CD8-positive, alpha-beta memory T cell (primary cell): Measurements from ENCODE around the gene FARS2. TPM values are rescaled to one million over a fixed set of nuclear protein-coding genes. Genes with fewer than 3 reads are reported as not detected.

ENCODE experiments used
- CTCF ChIA-PET: fragments of 350-600 bp; sonication (Branson Sonifier 250); formaldehyde crosslinking; loops from one replicate; lab custom pipeline; 2021; ENCODE audit warnings: antibody characterized with exemption; lab: Charles Lee
- POLR2A ChIA-PET: fragments of 350-600 bp; sonication (Branson Sonifier 250); formaldehyde crosslinking; loops from one replicate; lab custom pipeline; 2021; ENCODE audit warnings: antibody characterized with exemption; lab: Charles Lee
- DNase-seq, 5 donors: peaks; one replicate each; pipeline versions ENCODE4 v3.0.0 to v3.0.0-alpha.2; 2020 to 2022; ENCODE audit warnings: mixed read lengths in 1 of 5
- H3K27ac ChIP-seq: one replicate; pipeline ENCODE4 v1.7.0; 2013; ENCODE audit warnings: low read depth, mild to moderate bottlenecking, low read length, moderate library complexity
- H3K27me3 ChIP-seq: 2 replicates; pipeline ENCODE4 v1.7.0; 2013; ENCODE audit warnings: low read length, mild to moderate bottlenecking; ENCODE audit not compliant: insufficient read depth, poor library complexity, severe bottlenecking
- H3K36me3 ChIP-seq: 2 replicates; pipeline ENCODE4 v1.7.0; 2013; ENCODE audit warnings: mild to moderate bottlenecking, low read length, moderate library complexity; ENCODE audit not compliant: insufficient read depth
- H3K4me1 ChIP-seq: 2 replicates; pipeline ENCODE4 v1.7.0; 2013; ENCODE audit warnings: mild to moderate bottlenecking, low read length, moderate library complexity; ENCODE audit not compliant: insufficient read depth
- H3K4me3 ChIP-seq: 2 replicates; pipeline ENCODE4 v1.7.0; 2013; ENCODE audit warnings: mild to moderate bottlenecking, low read length
- H3K9me3 ChIP-seq: 2 replicates; pipeline ENCODE4 v1.7.0; 2013; ENCODE audit warnings: mild to moderate bottlenecking, low read length
- H3K27ac Mint-ChIP-seq, 8 donors: one replicate each; pipeline ENCODE4 v1.8.0; 2020 to 2021; ENCODE audit warnings: mixed read lengths in 8 of 8, mild to moderate bottlenecking in 6 of 8, inconsistent platforms in 3 of 8, moderate library complexity in 3 of 8
- H3K27me3 Mint-ChIP-seq, 2 donors: one replicate each; pipeline ENCODE4 v1.8.0; 2020 to 2021; ENCODE audit warnings: mixed read lengths in 2 of 2, mild to moderate bottlenecking in 1 of 2, moderate library complexity in 1 of 2
- H3K36me3 Mint-ChIP-seq, 3 donors: one replicate each; pipeline ENCODE4 v1.8.0; 2020 to 2021; ENCODE audit warnings: mixed read lengths in 3 of 3, inconsistent platforms in 1 of 3, mild to moderate bottlenecking in 1 of 3
- H3K4me1 Mint-ChIP-seq, 3 donors: one replicate each; pipeline ENCODE4 v1.8.0; 2020 to 2021; ENCODE audit warnings: mixed read lengths in 3 of 3, inconsistent platforms in 1 of 3, mild to moderate bottlenecking in 1 of 3
- H3K4me3 Mint-ChIP-seq, 7 donors: one replicate each; pipeline ENCODE4 v1.8.0; 2020 to 2021; ENCODE audit warnings: mixed read lengths in 7 of 7, mild to moderate bottlenecking in 6 of 7, moderate library complexity in 4 of 7, inconsistent platforms in 2 of 7
- H3K9me3 Mint-ChIP-seq, 5 donors: one replicate each; pipeline ENCODE4 v1.8.0; 2020 to 2022; ENCODE audit warnings: mixed read lengths in 5 of 5, mild to moderate bottlenecking in 3 of 5, moderate library complexity in 2 of 5, inconsistent platforms in 1 of 5
- polyA plus RNA-seq: library from polyadenylated mRNA; unstranded; fragments of 300-500 nt; fragmentation: Illumina TruSeq; gene quantifications from one replicate; pipeline ENCODE4 v1.2.3, GENCODE V29; 2021
- total RNA-seq, 2 experiments: library from RNA; stranded (reverse); gene quantifications; one replicate each; pipeline ENCODE4 v1.2.3, GENCODE V29; 2021

FARS2 gene
- total and polyA plus RNA-seq, 3 experiments from 2014 or later: 24.5 to 26.0 (median 24.9) TPM

- Mint-ChIP-seq H3K27me3 (no peaks in the 10 kb centered on the region), H3K4me3 (no peak overlapping the region), H3K27ac (no peak overlapping the region), H3K9me3 (no peaks in the 10 kb centered on the region), H3K36me3 (peaks cover 7 to 21% (median 14%) of the 10 kb centered on the region in 3 donors), H3K4me1 (peaks cover 0 to 4% (median 3%) of the 10 kb centered on the region in 3 donors)
- ChIA-PET POLR2A (no interaction called here), CTCF (no interaction called here)
- Histone ChIP-seq H3K4me1 (peaks cover 13% of the 10 kb centered on the region), H3K36me3 (no peaks in the 10 kb centered on the region), H3K27ac (no peak overlapping the region), H3K4me3 (no peak overlapping the region), H3K9me3 (no peaks in the 10 kb centered on the region), H3K27me3 (no peaks in the 10 kb centered on the region)
- DNase-seq: no peak
These were observed 398.2 kb downstream of the FARS2 start for GRCh38 chr6:5659467-5659866.

DNA sequence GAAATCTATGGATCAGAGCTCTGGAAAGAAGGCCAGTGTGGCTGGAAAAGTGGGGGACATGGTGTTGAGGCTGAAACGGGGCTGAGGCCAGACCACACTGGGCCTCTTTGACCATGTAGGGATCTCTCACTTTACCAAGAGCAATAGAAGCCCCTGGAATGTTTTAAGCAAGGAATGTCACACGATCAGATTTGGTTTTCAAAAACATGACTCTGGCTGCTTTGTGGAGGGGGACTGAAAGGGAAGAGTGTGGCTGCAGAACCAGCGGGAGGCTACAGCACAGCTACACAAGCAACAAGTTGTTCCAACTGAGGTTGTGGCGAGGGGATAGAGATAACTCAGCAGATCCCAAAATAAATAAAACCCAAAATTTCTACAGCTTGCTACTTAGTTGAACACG is 399.5 kb downstream of the FARS2 start:
- no peaks in the 10 kb centered on the region for H3K9me3 ChIP-seq
- H3K36me3 Mint-ChIP-seq: peaks cover 0 to 19% (median 7%) of the 10 kb centered on the region in 3 donors
- no peak overlapping the region for H3K27ac ChIP-seq
- H3K36me3 ChIP-seq: no peaks in the 10 kb centered on the region
- no peak overlapping the region for H3K4me3 ChIP-seq
- no peaks in the 10 kb centered on the region for H3K27me3 Mint-ChIP-seq
- peak overlapping the region in 1 of 8 donors; percentile 21 for H3K27ac Mint-ChIP-seq
- CTCF ChIA-PET: no interaction called here
- POLR2A ChIA-PET: no interaction called here
- H3K4me1 ChIP-seq: peaks cover 25% of the 10 kb centered on the region
- H3K9me3 Mint-ChIP-seq: no peaks in the 10 kb centered on the region
- no peak overlapping the region for H3K4me3 Mint-ChIP-seq
- H3K4me1 Mint-ChIP-seq: peaks cover 13 to 17% (median 14%) of the 10 kb centered on the region in 3 donors
- H3K27me3 ChIP-seq: no peaks in the 10 kb centered on the region
- no peak for DNase-seq

DNA sequence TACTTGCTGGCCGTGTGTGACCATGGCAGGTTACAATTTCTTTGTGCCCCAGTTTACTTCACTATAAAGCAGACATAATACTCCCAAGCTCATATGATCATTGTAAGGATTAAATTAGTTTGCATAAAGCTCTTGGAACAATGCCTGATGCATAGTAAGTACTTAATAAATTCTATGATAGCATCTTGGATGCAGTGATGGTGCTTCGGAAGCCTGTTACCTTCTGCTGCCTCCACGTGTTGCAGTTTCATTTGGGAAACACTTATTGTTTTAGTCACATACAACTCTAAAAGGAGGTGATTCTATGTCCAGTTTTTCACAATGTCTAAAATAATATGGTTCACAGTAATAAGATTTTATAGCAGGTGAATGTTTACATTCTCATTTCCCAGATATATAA is 401.5 kb downstream of the FARS2 start:
- CTCF ChIA-PET: no interaction called here
- no peak overlapping the region for H3K4me3 ChIP-seq
- H3K4me3 Mint-ChIP-seq: no peak overlapping the region
- POLR2A ChIA-PET: no interaction called here
- no peaks in the 10 kb centered on the region for H3K27me3 ChIP-seq
- no peaks in the 10 kb centered on the region for H3K27me3 Mint-ChIP-seq
- no peaks in the 10 kb centered on the region for H3K9me3 ChIP-seq
- H3K27ac ChIP-seq: no peak overlapping the region
- no peak overlapping the region for H3K27ac Mint-ChIP-seq
- H3K36me3 Mint-ChIP-seq: peaks cover 0 to 12% (median 1%) of the 10 kb centered on the region in 3 donors
- peaks cover 29 to 36% (median 30%) of the 10 kb centered on the region in 3 donors for H3K4me1 Mint-ChIP-seq
- no peaks in the 10 kb centered on the region for H3K36me3 ChIP-seq
- no peaks in the 10 kb centered on the region for H3K9me3 Mint-ChIP-seq
- DNase-seq: no peak
- H3K4me1 ChIP-seq: peaks cover 43% of the 10 kb centered on the region

- H3K27ac ChIP-seq: no peak overlapping the region
- H3K4me3 ChIP-seq: no peak overlapping the region
- no peaks in the 10 kb centered on the region for H3K27me3 ChIP-seq
- DNase-seq: no peak
- Mint-ChIP-seq H3K9me3 (no peaks in the 10 kb centered on the region), H3K27me3 (no peaks in the 10 kb centered on the region), H3K27ac (no peak overlapping the region), H3K36me3 (peaks cover 0 to 12% (median 1%) of the 10 kb centered on the region in 3 donors), H3K4me1 (peaks cover 33 to 41% (median 35%) of the 10 kb centered on the region in 3 donors), H3K4me3 (no peak overlapping the region)
- ChIA-PET POLR2A (no interaction called here), CTCF (interaction anchor here (1.2 kb wide), 1 partner anchor 9 kb away, joined by 4 read pairs; no protein-coding TSS in a partner anchor)
- H3K9me3 ChIP-seq: no peaks in the 10 kb centered on the region
- H3K4me1 ChIP-seq: peaks cover 46% of the 10 kb centered on the region
- H3K36me3 ChIP-seq: no peaks in the 10 kb centered on the region
These were observed 401.9 kb downstream of the FARS2 start for GRCh38 chr6:5663259-5663658.

DNA sequence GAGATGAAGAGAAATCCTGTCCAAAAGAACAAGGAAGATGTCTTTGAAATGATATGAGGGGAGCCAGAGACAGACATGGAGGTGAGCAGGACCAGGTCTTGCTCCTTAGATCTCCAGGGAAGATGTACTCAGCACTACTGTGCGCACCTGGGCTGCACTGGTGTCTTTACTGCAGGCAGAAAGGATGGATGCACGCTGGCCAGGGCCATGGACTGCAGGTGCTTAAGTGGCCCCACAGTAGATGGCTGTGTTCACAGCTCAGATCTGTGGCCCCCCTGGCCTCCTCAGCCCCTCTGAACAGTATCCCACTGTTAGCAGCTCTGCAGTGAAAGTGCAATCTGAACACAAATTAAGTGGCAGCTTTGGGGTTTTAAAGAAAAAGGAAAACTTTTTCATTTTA is 402.4 kb downstream of the FARS2 start:
- Histone ChIP-seq H3K4me3 (no peak overlapping the region), H3K27me3 (no peaks in the 10 kb centered on the region), H3K27ac (no peak overlapping the region), H3K4me1 (peaks cover 51% of the 10 kb centered on the region), H3K9me3 (no peaks in the 10 kb centered on the region), H3K36me3 (no peaks in the 10 kb centered on the region)
- DNase-seq: no peak
- Mint-ChIP-seq H3K27ac (no peak overlapping the region), H3K9me3 (no peaks in the 10 kb centered on the region), H3K4me1 (peaks cover 34 to 43% (median 36%) of the 10 kb centered on the region in 3 donors), H3K4me3 (no peak overlapping the region), H3K36me3 (peaks cover 0 to 12% (median 1%) of the 10 kb centered on the region in 3 donors), H3K27me3 (no peaks in the 10 kb centered on the region)
- CTCF ChIA-PET: interaction anchor here (1.2 kb wide), 1 partner anchor 9 kb away, joined by 4 read pairs; no protein-coding TSS in a partner anchor
- POLR2A ChIA-PET: no interaction called here

DNA sequence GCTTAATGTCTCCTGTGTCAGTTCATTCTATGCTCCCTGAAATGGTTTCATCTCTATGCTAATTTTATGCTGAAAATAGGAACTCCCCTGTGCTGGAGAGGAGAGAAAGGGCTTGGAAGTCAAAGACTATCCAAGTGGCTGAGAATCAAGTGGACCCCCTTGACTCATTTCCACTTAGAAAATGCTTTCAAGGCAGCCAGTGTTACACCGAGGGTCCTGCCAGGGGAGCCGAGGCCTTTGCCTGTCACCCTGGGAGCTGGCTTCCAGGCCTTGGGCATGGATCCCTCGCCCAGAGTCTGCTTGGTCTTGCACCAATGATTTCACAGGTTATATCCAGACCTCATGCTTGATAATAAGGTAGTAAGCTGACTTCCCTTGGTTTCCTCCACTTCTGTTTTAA is 402.8 kb downstream of the FARS2 start:
- no peak overlapping the region for H3K4me3 ChIP-seq
- CTCF ChIA-PET: interaction anchor here (1.2 kb wide), 1 partner anchor 10 kb away, joined by 4 read pairs; no protein-coding TSS in a partner anchor
- no peak overlapping the region for H3K27ac ChIP-seq
- Mint-ChIP-seq H3K27ac (no peak overlapping the region), H3K4me1 (peaks cover 34 to 43% (median 36%) of the 10 kb centered on the region in 3 donors), H3K9me3 (no peaks in the 10 kb centered on the region), H3K27me3 (no peaks in the 10 kb centered on the region), H3K36me3 (peaks cover 0 to 8% (median 0%) of the 10 kb centered on the region in 3 donors), H3K4me3 (no peak overlapping the region)
- no peak for DNase-seq
- H3K9me3 ChIP-seq: no peaks in the 10 kb centered on the region
- no peaks in the 10 kb centered on the region for H3K36me3 ChIP-seq
- POLR2A ChIA-PET: no interaction called here
- H3K4me1 ChIP-seq: peaks cover 55% of the 10 kb centered on the region
- no peaks in the 10 kb centered on the region for H3K27me3 ChIP-seq

GRCh38 chr6:5665173-5665572 is 403.9 kb downstream of the FARS2 start:
- H3K27ac ChIP-seq: no peak overlapping the region
- H3K27me3 ChIP-seq: no peaks in the 10 kb centered on the region
- Mint-ChIP-seq H3K27ac (peak overlapping the region in 3 of 8 donors; percentile 0 to 52 (median 3)), H3K4me3 (peak overlapping the region in 1 of 7 donors; percentile 45), H3K36me3 (peaks cover 0 to 8% (median 0%) of the 10 kb centered on the region in 3 donors), H3K4me1 (peaks cover 35 to 43% (median 36%) of the 10 kb centered on the region in 3 donors), H3K9me3 (no peaks in the 10 kb centered on the region), H3K27me3 (no peaks in the 10 kb centered on the region)
- DNase-seq: peak in 1 of 5 donors; percentile 56
- H3K9me3 ChIP-seq: no peaks in the 10 kb centered on the region
- no peak overlapping the region for H3K4me3 ChIP-seq
- POLR2A ChIA-PET: no interaction called here
- H3K36me3 ChIP-seq: no peaks in the 10 kb centered on the region
- CTCF ChIA-PET: interaction anchor here (1.1 kb wide), 1 partner anchor 69 kb away, joined by 3 read pairs; no protein-coding TSS in a partner anchor
- H3K4me1 ChIP-seq: peaks cover 65% of the 10 kb centered on the region

DNA sequence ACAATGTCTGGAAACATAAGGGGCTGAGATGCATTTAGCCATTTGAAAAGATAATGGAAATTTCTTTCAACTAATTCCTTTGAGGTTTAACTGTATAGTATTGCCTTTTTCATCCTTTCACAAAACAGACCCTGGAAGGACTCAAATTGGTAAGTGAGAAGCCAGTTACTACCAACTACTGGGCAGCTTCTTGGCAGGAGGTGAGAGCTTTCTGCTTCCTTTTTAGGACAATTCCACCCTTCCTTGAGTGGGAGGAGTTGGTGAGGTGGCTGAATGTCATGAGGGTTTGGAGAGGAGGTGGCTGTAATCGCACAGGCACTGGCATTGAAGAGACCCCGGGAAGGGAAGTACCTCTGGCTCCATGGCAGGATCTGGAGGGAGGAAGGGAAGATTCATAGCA is 404.4 kb downstream of the FARS2 start:
- H3K27ac Mint-ChIP-seq: peak overlapping the region in 3 of 8 donors; percentile 3 to 72 (median 52)
- H3K4me3 Mint-ChIP-seq: no peak overlapping the region
- H3K9me3 Mint-ChIP-seq: no peaks in the 10 kb centered on the region
- no peaks in the 10 kb centered on the region for H3K9me3 ChIP-seq
- ChIA-PET CTCF (interaction anchor here (1.1 kb wide), 1 partner anchor 69 kb away, joined by 3 read pairs; no protein-coding TSS in a partner anchor), POLR2A (no interaction called here)
- no peaks in the 10 kb centered on the region for H3K27me3 ChIP-seq
- peaks cover 0 to 8% (median 0%) of the 10 kb centered on the region in 3 donors for H3K36me3 Mint-ChIP-seq
- H3K4me1 ChIP-seq: peaks cover 70% of the 10 kb centered on the region
- H3K4me3 ChIP-seq: peak overlapping the region; percentile 11
- no peaks in the 10 kb centered on the region for H3K36me3 ChIP-seq
- DNase-seq: peak in 1 of 5 donors; percentile 12
- no peak overlapping the region for H3K27ac ChIP-seq
- peaks cover 39 to 47% (median 39%) of the 10 kb centered on the region in 3 donors for H3K4me1 Mint-ChIP-seq
- H3K27me3 Mint-ChIP-seq: no peaks in the 10 kb centered on the region
